Raji (cell line): Measurements from ENCODE around the gene MXRA7.
A peak's percentile ranks its signal among the peaks of the same experiment; 100 is the strongest.

Experiments
- POLR2A ChIP-seq: IDR thresholded peaks from 2 replicates; pipeline ENCODE4 v1.6.1; 2011; ENCODE audit warnings: low read depth, low read length, control low read depth; ENCODE audit not compliant: insufficient read depth

Gene MXRA7

DNA sequence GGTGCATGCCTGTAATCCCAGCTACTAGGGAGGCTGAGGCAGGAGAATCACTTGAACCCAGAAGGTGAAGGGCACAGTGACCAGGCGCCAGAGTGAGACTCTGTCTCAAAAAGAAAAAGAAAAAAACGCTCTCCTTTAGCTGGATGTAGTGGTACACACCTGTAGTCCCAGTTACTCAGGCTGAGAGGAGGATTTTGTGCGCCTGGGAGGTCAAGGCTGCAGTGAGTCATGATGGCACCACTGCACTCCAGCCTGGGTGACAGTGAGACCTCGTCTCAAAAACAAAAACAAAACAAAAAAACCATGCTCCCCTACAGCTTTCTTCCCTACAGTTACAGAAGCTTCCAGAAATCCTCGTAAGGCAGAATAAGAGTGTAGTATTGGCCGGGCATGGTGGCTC, 34.1 kb downstream of the MXRA7 start:
- TF ChIP-seq POLR2A, result no peak

DNA sequence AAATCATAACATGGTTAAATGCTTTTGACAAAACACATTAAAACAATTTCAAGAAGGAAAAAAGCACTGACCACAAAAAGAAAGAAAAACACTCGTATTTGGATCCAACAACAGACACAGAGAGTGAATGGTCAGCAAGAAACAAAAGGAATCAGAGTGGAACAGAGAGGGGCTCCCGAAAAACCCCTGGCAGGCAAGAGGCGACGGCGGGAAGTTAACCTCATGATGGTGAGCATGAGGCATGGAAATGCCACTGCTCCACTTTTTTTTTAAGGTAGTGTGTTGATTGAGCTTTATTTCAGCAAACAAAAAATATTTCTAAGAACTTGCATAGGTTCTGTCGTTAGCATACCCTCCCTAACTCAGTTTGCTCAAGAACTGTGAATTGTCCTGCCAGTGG, 35.1 kb downstream of the MXRA7 start:
- TF ChIP-seq POLR2A, result no peak

DNA sequence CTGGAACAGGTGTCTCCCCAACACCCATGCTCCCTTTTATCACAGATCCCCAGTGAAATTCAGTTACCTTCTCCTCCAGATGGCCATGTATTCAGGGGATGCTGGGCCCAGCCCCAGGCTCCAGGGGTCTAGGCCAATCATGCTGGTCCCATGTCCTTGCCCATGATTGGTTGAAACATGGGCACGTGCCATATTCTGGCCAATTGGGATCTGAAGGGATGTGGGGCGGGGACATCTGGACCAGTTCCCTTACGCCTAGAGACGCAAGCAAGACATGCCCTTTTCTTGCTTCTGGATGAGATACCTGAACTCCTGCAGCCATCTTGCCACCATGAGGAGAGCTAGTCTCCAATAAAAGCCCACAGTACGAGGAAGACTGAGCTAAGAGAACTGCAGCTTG, 36.2 kb downstream of the MXRA7 start:
- no peak for TF ChIP-seq POLR2A

DNA sequence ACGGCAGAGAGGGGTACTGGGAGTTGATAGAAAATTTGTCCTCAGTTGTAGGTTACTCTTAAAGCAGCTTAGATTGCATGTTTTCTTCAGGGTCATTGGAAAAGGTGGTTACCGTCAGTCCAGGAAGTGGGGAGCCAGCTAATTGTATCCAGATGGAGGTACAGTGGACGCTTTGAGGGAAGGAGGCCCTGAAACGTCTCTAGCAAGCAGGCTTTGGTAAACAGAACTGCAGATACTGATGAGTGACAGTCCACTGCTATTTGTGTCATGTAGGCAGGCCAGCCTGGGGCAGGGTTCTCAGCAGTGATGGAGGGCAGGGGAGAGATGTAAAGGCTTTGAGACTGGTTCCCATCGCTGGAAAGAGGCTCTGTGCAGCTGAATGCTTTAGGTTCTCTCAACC, 37.0 kb downstream of the MXRA7 start:
- TF ChIP-seq POLR2A, result no peak

DNA sequence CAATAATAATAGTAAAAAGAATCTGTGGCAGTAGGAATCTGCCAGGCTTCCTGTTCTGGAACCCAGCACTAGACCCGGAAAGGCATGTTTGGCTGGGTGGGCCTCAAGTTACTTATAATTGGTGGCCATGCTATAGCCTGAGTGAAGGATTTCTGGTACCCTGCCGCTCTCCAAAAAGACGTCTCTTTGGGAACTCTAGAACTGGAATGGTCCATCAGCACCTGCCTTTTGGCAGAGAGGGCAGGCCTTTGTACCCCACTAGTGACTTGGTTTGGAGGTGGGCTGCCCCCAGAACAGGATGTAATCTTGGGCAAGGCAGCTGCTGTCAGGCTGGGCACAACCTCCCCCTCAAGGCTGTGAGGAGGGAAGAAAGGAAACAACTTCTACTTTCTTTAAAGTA, 37.9 kb downstream of the MXRA7 start:
- no peak for TF ChIP-seq POLR2A

DNA sequence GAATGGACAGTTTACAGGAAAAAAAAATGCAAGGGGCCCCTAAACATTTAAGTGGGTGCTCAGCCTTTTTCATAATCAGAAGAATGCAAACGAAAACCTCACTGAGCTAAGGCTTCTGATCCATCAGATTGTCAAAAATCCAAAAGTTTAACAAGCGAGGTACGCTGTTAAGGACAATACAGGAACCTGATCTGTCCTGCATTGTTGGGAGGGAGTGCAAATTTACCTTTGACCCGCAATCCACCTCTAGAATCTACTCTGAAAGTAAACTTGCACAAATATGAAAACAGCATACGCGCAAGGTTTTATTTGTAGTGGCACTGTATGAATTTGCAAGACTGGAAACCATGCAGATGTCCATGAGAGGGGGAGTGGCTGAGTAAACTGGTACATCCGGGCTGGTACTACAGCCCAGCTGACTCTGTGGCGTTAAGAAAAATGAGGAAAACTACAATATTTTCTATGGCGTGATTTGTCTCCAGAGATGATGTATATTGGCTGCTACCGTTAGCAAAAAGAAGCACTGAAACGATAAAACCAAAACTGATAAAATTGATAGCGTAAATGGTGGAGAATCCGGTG, 38.4 kb downstream of the MXRA7 start:
- TF ChIP-seq POLR2A, result no peak

DNA sequence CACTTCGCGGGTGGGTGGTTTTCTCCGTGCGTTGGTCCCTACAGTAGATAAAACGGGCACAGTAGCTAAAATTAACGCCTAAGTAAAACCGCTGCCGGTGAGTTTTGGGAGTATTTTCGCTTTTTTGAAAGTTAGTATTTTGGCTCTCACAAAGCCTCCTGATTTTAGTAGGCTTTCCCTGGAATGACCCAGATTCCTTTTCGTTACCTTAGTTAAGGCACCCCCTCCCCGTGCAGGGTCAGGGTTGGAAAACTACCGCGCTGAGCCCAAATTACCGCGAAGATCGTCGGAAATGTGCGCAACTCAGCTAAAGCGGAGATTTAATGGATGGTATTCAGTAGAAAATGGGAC, 38.9 kb downstream of the MXRA7 start:
- TF ChIP-seq POLR2A, result peak; percentile 82

DNA sequence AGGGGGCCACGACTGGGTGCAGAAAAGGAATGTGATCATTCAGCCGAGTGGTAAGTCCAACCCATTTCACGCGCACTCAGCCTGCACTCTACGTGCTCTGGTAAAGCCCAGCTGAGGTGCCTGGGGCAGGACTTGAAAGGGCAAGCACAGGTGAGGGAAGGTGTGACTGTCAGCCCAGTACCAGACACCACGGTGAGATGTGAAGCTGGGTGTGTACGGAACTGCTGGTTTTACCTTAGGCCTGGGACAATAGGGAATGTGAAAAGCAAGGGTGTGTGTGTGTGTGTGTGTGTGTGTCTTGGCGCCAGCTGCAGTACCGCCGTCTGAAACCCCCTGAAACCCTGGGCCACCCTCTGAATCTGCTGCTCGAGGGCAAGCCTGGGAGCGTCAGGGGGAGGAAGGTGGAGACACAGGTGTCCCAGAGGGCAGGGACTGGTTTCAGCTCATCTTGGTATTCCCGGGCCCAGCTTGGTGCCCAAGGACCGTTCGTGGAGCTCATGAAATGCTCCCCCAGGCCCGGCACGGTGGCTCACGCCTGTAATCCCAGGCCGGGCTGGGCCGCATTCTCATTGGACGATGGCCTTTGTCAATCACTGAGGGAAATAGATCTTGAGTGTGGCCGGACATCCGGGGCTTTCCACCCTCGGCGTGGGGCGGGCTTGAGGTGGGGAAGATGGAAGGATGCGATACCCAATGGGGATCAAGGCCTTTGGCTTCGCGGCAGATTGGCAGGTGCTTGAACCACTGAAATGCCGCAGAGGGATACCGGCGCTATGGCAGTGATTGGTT, 39.4 kb downstream of the MXRA7 start:
- TF ChIP-seq POLR2A, result peak; percentile 70

DNA sequence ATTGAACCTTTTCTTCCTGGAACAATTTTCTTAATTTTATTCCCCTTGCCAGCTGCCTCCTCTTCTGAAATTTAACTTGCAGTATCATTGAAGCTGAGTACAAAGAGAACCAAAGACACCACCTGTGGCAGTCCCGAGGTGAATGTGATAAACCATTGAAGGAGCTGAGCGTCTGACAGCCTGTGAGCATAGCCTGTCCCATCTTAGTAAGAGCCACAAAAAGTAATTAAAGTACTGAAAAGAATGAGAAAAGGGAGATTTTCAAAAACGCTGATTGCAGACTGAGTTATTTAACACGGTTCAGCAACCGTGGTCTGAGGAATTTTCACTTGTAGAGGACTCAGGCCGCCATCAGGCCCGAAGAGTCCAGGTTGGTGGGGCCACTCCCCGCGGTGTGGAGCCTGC, 40.0 kb downstream of the MXRA7 start:
- no peak for TF ChIP-seq POLR2A

DNA sequence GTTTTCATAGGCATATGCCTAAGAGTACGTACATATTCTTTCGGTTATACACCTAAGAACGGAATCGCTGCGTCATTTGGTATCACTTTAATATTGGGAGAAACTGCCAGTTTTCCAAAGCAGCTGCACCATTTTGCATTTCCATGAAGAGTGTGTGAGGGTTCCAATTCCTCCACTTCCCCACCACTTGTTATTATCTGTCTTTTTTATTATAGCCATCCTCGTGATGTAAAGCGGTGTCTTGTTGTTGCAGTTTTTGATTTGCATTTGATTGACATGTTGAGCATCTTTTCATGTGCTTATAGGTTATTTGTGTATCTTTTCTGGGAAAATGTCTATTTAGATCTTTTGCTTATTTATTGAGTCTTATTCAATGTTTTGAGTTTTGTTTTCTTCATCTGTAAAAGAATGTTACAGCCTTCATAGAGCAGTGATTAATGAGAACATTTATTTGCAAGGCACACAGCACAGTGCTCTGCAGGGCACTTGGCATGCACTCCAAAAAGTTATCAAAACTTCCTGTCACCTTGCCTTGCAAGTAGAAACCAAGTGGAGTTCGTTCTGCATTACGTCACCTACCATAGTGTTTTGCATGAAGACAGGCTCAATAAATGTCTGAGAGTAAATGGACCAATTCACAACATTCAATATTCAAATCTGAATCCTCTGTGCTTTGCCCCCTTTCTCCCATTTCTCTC, 40.6 kb downstream of the MXRA7 start:
- no peak for TF ChIP-seq POLR2A

DNA sequence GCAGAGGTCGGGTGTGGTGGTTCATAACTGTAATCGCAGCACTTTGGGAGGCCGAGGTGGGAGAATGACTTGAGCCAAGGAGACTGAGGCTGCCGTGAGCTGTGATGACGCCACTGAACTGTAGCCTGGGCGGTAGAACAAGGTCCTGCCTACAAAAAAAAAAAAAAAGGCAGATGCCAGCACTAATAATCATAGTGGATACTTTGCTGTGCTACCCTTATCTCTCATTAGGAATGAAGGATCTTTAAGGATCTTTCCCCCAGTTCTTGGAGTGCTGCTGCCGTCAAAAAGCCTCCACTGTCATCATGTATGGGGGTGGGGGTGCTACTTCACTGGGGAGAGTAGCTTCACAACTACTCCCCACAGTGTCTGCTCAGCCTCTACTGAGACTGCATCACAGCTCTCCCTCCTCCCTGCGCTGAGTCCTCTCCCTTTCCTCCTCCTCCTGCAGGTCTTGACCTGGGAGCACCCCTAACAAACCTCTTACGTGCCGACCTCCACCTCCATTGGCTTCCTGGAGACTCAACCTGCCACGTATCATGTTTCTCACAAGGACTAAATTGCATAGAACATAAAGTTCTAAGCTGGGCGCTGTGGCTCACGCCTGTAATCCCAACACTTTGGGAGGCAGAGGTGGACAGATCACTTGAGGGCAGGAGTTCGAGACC, 42.8 kb downstream of the MXRA7 start:
- TF ChIP-seq POLR2A, result no peak

DNA sequence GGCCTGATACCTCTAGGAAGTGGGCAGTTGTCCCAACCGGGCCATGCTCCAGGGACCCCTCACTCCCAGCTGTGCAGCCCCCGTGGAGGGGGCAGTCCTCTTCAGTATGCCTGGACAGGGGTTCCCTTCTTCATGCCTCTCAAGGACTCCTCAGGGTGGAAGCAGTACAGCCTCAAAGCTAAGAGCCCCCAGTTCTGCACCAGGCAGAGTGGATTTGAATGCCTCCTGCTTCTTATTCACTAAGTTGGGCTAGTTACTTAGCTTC, 43.3 kb downstream of the MXRA7 start:
- no peak for TF ChIP-seq POLR2A

DNA sequence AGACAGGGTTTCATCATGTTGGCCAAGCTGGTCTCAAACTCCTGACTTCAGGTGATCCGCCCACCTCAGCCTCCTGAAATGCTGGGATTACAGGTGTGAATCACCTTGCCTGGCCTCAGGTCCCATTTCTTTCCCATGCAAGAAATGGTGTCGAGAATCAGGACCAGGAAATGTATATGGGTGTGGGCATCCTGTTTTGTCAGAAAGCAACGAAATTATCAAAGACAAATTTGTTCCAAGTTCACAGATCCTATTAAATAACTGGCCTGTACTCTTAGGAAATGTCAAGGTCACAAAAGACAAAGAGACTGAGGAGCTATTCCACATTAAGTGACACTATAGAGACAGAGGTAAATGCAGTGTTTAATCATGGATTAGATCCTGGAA, 50.1 kb downstream of the MXRA7 start:
- TF ChIP-seq POLR2A, result no peak

DNA sequence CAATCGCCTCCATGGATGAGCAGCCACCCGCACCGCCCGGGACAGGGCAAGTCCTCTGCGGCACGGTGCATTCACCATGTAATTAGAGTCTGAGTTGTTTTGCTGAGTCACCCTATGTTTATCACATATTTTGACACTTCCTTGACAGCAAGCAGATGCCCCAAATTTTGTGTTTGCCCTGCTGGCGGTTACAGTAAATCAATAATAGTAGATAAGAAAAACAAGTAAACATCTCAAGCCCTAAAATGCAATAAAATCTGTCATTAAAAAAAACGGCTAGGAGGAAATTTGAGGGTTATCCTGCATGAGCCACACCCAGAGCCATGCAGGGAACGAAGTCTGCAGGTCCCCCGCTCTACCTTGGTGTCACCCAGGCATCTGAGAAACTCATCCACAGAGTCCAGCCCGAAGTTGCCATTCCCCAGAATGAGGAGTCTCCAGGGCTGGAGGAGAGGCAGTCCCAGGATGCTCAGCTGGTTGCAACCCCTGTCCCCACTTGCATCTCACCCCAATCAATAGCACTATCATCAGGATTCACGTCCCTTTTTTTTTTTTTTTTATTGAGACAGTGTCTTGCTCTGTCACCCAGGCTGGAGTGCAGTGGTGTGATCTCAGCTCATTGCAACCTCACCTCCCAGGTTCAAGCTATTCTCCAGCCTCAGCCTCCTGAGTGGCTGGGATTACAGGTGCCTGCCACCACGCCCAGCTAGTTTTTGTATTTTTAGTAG, 50.7 kb downstream of the MXRA7 start:
- no peak for TF ChIP-seq POLR2A

DNA sequence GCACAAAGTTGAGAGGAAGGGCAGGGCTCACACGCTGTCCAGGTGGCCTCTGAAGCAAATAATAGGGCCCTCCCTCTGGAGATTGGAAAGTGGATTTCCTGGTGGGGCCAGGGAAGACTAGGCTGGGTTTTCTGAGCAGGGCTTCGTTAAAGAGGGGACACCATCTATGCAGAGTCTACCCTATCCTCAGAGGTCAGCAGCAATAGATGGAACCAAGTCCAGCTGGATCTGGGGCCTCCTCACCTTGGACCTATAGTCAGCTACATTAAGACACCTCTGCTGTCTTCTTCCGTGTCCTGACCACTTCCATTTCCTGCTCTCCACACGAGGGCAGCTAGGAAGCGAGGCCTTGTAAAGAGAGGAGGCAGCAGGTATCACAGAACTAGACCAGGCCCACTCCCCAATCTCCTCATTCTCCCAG, 52.5 kb downstream of the MXRA7 start:
- TF ChIP-seq POLR2A, result no peak
